ENCODE results near the gene PCLO. TPM values are rescaled to one million over a fixed set of nuclear protein-coding genes. Genes with fewer than 3 reads are reported as not detected.

PCLO gene
- total RNA-seq, 2 experiments from 2014 or later: 0.02 TPM; not detected in 1

GRCh38 chr7:83072576-83073517 lies 89.8 kb downstream of the PCLO start:
- H3K9me3 Mint-ChIP-seq: peaks cover 4% of the 10 kb centered on the region
- intact Hi-C loops (cut with micrococcal nuclease): no loop called here
- H3K27me3 Mint-ChIP-seq: no peaks in the 10 kb centered on the region
- POLR2A ChIA-PET: no interaction called here
- no peak overlapping the region for H3K4me3 Mint-ChIP-seq
- CTCF ChIA-PET: no interaction called here
- no peaks in the 10 kb centered on the region for H3K36me3 Mint-ChIP-seq
- no peaks in the 10 kb centered on the region for H3K4me1 Mint-ChIP-seq (ENCODE audit: low read depth)
- DNase-seq: no peak
- H3K27ac Mint-ChIP-seq: no peak overlapping the region

DNA sequence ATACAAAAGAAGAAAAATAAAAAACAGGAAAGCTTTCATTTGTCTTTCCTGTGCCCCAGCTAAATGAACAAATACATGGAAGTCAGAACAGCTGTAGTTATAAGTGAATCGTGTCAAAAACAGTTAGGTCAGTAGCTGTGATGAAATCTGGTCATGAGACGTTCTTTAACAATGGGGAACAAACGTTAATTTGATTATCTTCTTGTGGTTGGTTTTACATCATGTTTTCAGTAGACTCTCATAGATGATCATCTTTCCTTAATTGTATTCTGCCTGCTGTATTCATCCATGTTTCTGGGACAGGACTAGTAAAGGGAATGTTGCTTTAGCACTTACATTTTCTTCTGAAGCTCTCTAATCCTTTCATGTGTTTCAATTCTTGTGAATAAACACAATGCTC lies 97.0 kb downstream of the PCLO start:
- Mint-ChIP-seq H3K27ac (no peak overlapping the region), H3K9me3 (peaks cover 10% of the 10 kb centered on the region), H3K36me3 (no peaks in the 10 kb centered on the region), H3K4me3 (no peak overlapping the region), H3K27me3 (no peaks in the 10 kb centered on the region), H3K4me1 (ENCODE audit: low read depth) (no peaks in the 10 kb centered on the region)
- intact Hi-C loops (cut with micrococcal nuclease): no loop called here
- CTCF ChIA-PET: no interaction called here
- POLR2A ChIA-PET: no interaction called here
- DNase-seq: no peak

DNA sequence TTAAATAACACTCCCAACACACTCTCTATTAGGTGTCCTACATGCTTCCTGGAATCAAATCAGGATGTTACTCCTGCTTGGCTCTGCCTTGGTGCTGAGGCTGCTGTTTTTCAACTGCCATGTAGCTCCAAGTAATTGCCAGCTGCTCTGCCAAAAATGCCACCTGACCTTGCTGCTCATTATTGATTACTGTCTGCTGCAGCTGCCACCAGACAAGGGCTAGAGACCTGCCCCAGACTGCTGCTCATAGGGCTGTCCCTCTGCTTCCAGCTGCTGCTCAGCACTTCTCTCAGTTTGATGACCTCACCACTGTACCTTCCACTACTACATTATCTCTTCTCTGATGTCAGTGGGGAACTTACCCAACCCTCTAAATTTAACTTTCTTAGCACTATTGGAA lies 102.5 kb downstream of the PCLO start:
- no peaks in the 10 kb centered on the region for H3K36me3 Mint-ChIP-seq
- H3K27ac Mint-ChIP-seq: no peak overlapping the region
- intact Hi-C loops (cut with micrococcal nuclease): no loop called here

DNA sequence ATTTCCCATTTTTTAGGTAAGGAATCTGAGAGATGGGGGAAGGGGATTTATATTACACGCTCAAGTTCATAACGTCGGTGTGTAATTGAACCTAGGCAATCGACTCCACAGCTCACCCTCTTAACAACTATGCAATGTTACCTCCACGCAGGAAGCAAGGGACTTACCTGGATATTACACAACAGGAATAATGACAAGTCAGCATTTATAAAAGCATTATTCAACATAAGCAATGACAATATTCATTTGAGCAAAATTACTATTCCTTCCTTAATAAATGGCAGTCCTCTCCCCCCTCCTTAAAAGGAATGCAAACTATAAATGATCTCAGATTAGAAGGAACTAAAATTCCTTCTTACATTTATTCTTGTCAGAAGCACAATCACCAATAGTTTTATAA lies 104.0 kb downstream of the PCLO start:
- Mint-ChIP-seq H3K4me1 (ENCODE audit: low read depth) (no peaks in the 10 kb centered on the region), H3K27me3 (no peaks in the 10 kb centered on the region), H3K9me3 (peaks cover 3% of the 10 kb centered on the region), H3K27ac (no peak overlapping the region), H3K4me3 (no peak overlapping the region), H3K36me3 (no peaks in the 10 kb centered on the region)
- no peak for DNase-seq
- ChIA-PET CTCF (no interaction called here), POLR2A (no interaction called here)
- intact Hi-C loops (cut with micrococcal nuclease): no loop called here

More for the DNA sequence above, 102.5 kb downstream of the PCLO start:
- ChIA-PET CTCF (no interaction called here), POLR2A (no interaction called here)
- DNase-seq: no peak
- Mint-ChIP-seq H3K4me1 (ENCODE audit: low read depth) (no peaks in the 10 kb centered on the region), H3K27me3 (no peaks in the 10 kb centered on the region), H3K4me3 (no peak overlapping the region), H3K9me3 (peaks cover 3% of the 10 kb centered on the region)

DNA sequence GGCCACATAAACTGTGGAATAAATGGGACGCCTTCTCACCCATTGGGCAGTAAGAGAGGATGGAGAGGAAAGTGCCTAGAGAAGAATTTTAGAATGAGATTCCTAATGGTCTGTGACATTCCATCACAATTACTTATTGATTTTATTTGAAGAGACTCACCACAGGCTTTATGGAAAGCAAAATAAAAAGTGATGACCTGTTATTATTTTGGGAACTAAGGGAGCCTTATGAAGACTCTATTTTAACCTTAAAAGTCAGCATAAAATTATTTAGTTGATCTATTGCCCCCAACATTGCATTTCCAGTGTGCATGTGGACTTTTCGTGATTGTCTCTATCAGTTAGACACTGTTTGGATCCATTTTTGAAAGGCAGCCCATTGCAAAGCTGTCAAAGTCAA lies 107.5 kb downstream of the PCLO start:
- no peak for DNase-seq
- ChIA-PET POLR2A (no interaction called here), CTCF (no interaction called here)
- H3K9me3 Mint-ChIP-seq: no peaks in the 10 kb centered on the region
- no peak overlapping the region for H3K27ac Mint-ChIP-seq
- H3K36me3 Mint-ChIP-seq: no peaks in the 10 kb centered on the region
- no peaks in the 10 kb centered on the region for H3K27me3 Mint-ChIP-seq
- intact Hi-C loops (cut with micrococcal nuclease): no loop called here
- no peak overlapping the region for H3K4me3 Mint-ChIP-seq
- no peaks in the 10 kb centered on the region for H3K4me1 Mint-ChIP-seq (ENCODE audit: low read depth)

DNA sequence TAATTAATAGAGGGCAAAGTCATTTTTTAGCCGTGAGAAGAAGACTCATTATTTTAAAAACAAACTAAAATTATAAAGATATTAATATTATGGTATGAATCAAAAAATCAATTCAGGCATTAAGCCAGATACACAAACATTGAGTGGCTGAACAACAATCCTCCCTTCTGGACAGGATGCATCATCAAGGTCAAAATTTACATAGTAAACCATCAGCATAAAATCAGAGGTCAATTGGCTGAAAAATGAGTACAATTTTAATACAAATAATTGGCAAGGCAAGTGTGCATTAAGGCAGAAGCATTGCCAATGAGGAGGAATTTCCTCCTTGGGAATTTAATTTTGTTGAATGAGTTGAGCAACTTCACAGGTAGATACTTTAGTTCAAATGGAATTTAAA lies 108.2 kb downstream of the PCLO start:
- Mint-ChIP-seq H3K27me3 (no peaks in the 10 kb centered on the region), H3K9me3 (no peaks in the 10 kb centered on the region), H3K4me1 (ENCODE audit: low read depth) (no peaks in the 10 kb centered on the region), H3K27ac (no peak overlapping the region), H3K4me3 (no peak overlapping the region), H3K36me3 (no peaks in the 10 kb centered on the region)
- DNase-seq: no peak
- POLR2A ChIA-PET: no interaction called here
- CTCF ChIA-PET: no interaction called here
- intact Hi-C loops (cut with micrococcal nuclease): no loop called here

DNA sequence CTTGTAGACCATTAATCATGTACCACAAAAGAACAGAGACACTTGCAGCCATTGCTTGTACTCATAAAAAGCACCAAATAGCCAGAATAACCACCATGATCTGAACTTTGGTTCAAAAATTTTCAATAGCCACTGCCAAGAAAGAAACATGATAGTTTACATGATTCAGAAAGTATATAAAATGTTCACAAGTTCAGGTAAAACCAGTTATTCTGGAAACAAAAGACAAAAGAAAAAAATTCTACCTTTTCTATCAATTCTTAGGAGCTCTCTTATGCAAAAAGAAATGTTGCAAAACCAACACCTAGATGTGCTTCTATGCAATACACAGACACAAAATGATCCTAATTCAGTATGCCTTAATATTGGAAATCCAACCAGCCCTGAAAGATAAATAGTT lies 108.7 kb downstream of the PCLO start:
- DNase-seq: no peak
- Mint-ChIP-seq H3K4me1 (ENCODE audit: low read depth) (no peaks in the 10 kb centered on the region), H3K27ac (no peak overlapping the region), H3K9me3 (no peaks in the 10 kb centered on the region), H3K27me3 (no peaks in the 10 kb centered on the region), H3K4me3 (no peak overlapping the region), H3K36me3 (no peaks in the 10 kb centered on the region)
- intact Hi-C loops (cut with micrococcal nuclease): no loop called here
- POLR2A ChIA-PET: no interaction called here
- CTCF ChIA-PET: no interaction called here

- H3K4me3 Mint-ChIP-seq: no peak overlapping the region
- peaks cover 9% of the 10 kb centered on the region for H3K9me3 Mint-ChIP-seq
- H3K27ac Mint-ChIP-seq: no peak overlapping the region
- no peaks in the 10 kb centered on the region for H3K27me3 Mint-ChIP-seq
- intact Hi-C loops (cut with micrococcal nuclease): no loop called here
- no peaks in the 10 kb centered on the region for H3K36me3 Mint-ChIP-seq
- no peak for DNase-seq
- ChIA-PET CTCF (no interaction called here), POLR2A (no interaction called here)
- no peaks in the 10 kb centered on the region for H3K4me1 Mint-ChIP-seq (ENCODE audit: low read depth)
Measured at GRCh38 chr7:83040484-83040883, 122.2 kb downstream of the PCLO start.

GRCh38 chr7:83038787-83039186 lies 123.9 kb downstream of the PCLO start:
- POLR2A ChIA-PET: no interaction called here
- Mint-ChIP-seq H3K4me1 (ENCODE audit: low read depth) (no peaks in the 10 kb centered on the region), H3K36me3 (no peaks in the 10 kb centered on the region), H3K4me3 (no peak overlapping the region), H3K27ac (no peak overlapping the region), H3K27me3 (no peaks in the 10 kb centered on the region), H3K9me3 (peaks cover 3% of the 10 kb centered on the region)
- CTCF ChIA-PET: no interaction called here
- DNase-seq: no peak
- intact Hi-C loops (cut with micrococcal nuclease): no loop called here

DNA sequence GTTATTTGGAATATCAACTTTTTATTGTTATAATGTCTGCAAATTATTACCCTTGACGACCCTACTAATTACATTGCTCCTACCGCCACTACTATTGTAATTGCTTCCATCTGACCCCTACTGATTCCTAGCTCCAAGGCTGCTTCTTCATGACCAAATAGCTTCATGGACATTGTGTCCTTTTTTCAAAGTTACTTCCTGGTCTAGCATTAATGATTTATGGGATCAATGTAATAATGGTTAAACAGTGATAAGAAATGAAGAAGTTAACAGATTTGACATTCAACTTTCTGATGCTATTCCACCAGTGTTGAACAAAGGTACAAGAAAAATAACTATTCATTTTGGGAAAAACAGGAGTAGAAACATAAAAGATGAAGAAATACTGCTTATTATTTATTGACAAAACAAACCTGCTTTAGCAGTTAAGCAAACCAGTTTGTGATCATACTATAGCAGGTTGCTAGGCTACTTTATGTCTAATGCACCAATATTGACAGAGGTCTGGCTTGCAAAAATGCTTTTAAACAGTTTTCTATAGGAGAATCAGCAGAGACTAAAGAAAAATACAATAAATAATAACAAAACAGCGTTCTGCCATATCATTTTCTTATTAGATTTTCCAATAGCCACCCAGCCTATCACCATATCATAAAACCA lies 125.8 kb downstream of the PCLO start:
- Mint-ChIP-seq H3K4me3 (no peak overlapping the region), H3K9me3 (peaks cover 7% of the 10 kb centered on the region), H3K4me1 (ENCODE audit: low read depth) (no peaks in the 10 kb centered on the region), H3K27ac (no peak overlapping the region), H3K36me3 (no peaks in the 10 kb centered on the region), H3K27me3 (no peaks in the 10 kb centered on the region)
- intact Hi-C loops (cut with micrococcal nuclease): no loop called here
- ChIA-PET CTCF (no interaction called here), POLR2A (no interaction called here)
- DNase-seq: no peak

- ChIA-PET CTCF (no interaction called here), POLR2A (no interaction called here)
- no peaks in the 10 kb centered on the region for H3K27me3 Mint-ChIP-seq
- H3K27ac Mint-ChIP-seq: no peak overlapping the region
- H3K4me3 Mint-ChIP-seq: no peak overlapping the region
- H3K4me1 Mint-ChIP-seq (ENCODE audit: low read depth): no peaks in the 10 kb centered on the region
- H3K36me3 Mint-ChIP-seq: no peaks in the 10 kb centered on the region
- no peak for DNase-seq
- peaks cover 7% of the 10 kb centered on the region for H3K9me3 Mint-ChIP-seq
- intact Hi-C loops (cut with micrococcal nuclease): no loop called here
Measured at GRCh38 chr7:83036130-83036529, 126.6 kb downstream of the PCLO start.

- H3K27me3 Mint-ChIP-seq: no peaks in the 10 kb centered on the region
- peaks cover 7% of the 10 kb centered on the region for H3K9me3 Mint-ChIP-seq
- no peaks in the 10 kb centered on the region for H3K36me3 Mint-ChIP-seq
- no peak for DNase-seq
- ChIA-PET CTCF (no interaction called here), POLR2A (no interaction called here)
- no peak overlapping the region for H3K27ac Mint-ChIP-seq
- no peak overlapping the region for H3K4me3 Mint-ChIP-seq
- intact Hi-C loops (cut with micrococcal nuclease): no loop called here
- no peaks in the 10 kb centered on the region for H3K4me1 Mint-ChIP-seq (ENCODE audit: low read depth)
Measured at GRCh38 chr7:83032195-83032594, 130.5 kb downstream of the PCLO start.
